HFFc6 (cell line): ENCODE data around the gene EMX1. TPM values are rescaled to one million over a fixed set of nuclear protein-coding genes. Genes with fewer than 3 reads are reported as not detected.
A peak's percentile ranks its signal among the peaks of the same experiment; 100 is the strongest.

Experiments used
- DNase-seq: peaks from one replicate; pipeline ENCODE4 v3.0.0-alpha.2; 2018
- H3K27ac Mint-ChIP-seq: 2 replicates; pipeline ENCODE4 v1.8.0; 2020; ENCODE audit warnings: mild to moderate bottlenecking, mixed read lengths
- H3K27me3 Mint-ChIP-seq: 2 replicates; pipeline ENCODE4 v1.8.0; 2021; ENCODE audit warnings: mild to moderate bottlenecking, moderate library complexity, mixed read lengths; ENCODE audit not compliant: insufficient read depth
- H3K36me3 Mint-ChIP-seq: 2 replicates; pipeline ENCODE4 v1.8.0; 2021; ENCODE audit warnings: low read depth, mixed read lengths
- H3K4me1 Mint-ChIP-seq: 2 replicates; pipeline ENCODE4 v1.8.0; 2020; ENCODE audit warnings: low read depth, mixed read lengths
- H3K4me3 Mint-ChIP-seq: 2 replicates; pipeline ENCODE4 v1.8.0; 2020; ENCODE audit warnings: mild to moderate bottlenecking, moderate library complexity, mixed read lengths
- H3K9me3 Mint-ChIP-seq: 2 replicates; pipeline ENCODE4 v1.8.0; 2020; ENCODE audit warnings: mild to moderate bottlenecking, mixed read lengths
- CTCF ChIP-seq: fragments of 200-600 bp; sonication (generic); IDR thresholded peaks from 2 replicates; pipeline ENCODE4 v1.5.0; 2021; ENCODE audit warnings: antibody characterized with exemption, mild to moderate bottlenecking
- total RNA-seq, 6 experiments: library from RNA; stranded (reverse); fragmentation: NEBNext Ultra II Directional; extraction: Animal tissue kit (Norgen Biotek cat#: 25700); gene quantifications; 2 replicates in 1 of 6; 3 replicates in 5 of 6; pipeline ENCODE4 v1.2.3, GENCODE V29; 2021

Gene EMX1
- total RNA-seq, 6 experiments from 2014 or later, result not detected

- Mint-ChIP-seq H3K4me1 (peaks cover 42% of the 10 kb centered on the region), H3K27ac (no peak overlapping the region), H3K36me3 (no peaks in the 10 kb centered on the region), H3K9me3 (no peaks in the 10 kb centered on the region), H3K27me3 (peaks cover 9% of the 10 kb centered on the region), H3K4me3 (no peak overlapping the region)
- TF ChIP-seq CTCF, result peak; percentile 85
- DNase-seq, result peak; percentile 71
Observed at GRCh38 chr2:72892506-72893173, 24.7 kb upstream of the EMX1 start.

- Mint-ChIP-seq H3K36me3 (no peaks in the 10 kb centered on the region), H3K27ac (no peak overlapping the region), H3K4me3 (no peak overlapping the region), H3K27me3 (peaks cover 7% of the 10 kb centered on the region), H3K9me3 (no peaks in the 10 kb centered on the region), H3K4me1 (peaks cover 34% of the 10 kb centered on the region)
- DNase-seq, result peak; percentile 68
- peak; percentile 85 for TF ChIP-seq CTCF
Observed at GRCh38 chr2:72893594-72894319, 23.6 kb upstream of the EMX1 start.

- Mint-ChIP-seq H3K27me3 (peaks cover 7% of the 10 kb centered on the region), H3K9me3 (no peaks in the 10 kb centered on the region), H3K27ac (no peak overlapping the region), H3K36me3 (no peaks in the 10 kb centered on the region), H3K4me3 (no peak overlapping the region), H3K4me1 (peaks cover 31% of the 10 kb centered on the region)
- TF ChIP-seq CTCF, result no peak
- DNase-seq, result no peak
Observed at GRCh38 chr2:72894514-72894913, 22.8 kb upstream of the EMX1 start.

- H3K36me3 Mint-ChIP-seq, result no peaks in the 10 kb centered on the region
- H3K27me3 Mint-ChIP-seq, result peaks cover 5% of the 10 kb centered on the region
Observed at GRCh38 chr2:72895154-72895553, 22.2 kb upstream of the EMX1 start.

GRCh38 chr2:72895759-72896281, 21.5 kb upstream of the EMX1 start:
- peak; percentile 50 for DNase-seq
- Mint-ChIP-seq H3K9me3 (no peaks in the 10 kb centered on the region), H3K4me1 (peaks cover 28% of the 10 kb centered on the region)

More at GRCh38 chr2:72895154-72895553, 22.2 kb upstream of the EMX1 start:
- peaks cover 31% of the 10 kb centered on the region for H3K4me1 Mint-ChIP-seq
- no peaks in the 10 kb centered on the region for H3K9me3 Mint-ChIP-seq
- no peak for DNase-seq
- no peak overlapping the region for H3K27ac Mint-ChIP-seq
- H3K4me3 Mint-ChIP-seq, result peak overlapping the region; percentile 39
- no peak for TF ChIP-seq CTCF

More at GRCh38 chr2:72895759-72896281, 21.5 kb upstream of the EMX1 start:
- Mint-ChIP-seq H3K36me3 (no peaks in the 10 kb centered on the region), H3K4me3 (peak overlapping the region; percentile 39), H3K27me3 (peaks cover 9% of the 10 kb centered on the region), H3K27ac (no peak overlapping the region)
- no peak for TF ChIP-seq CTCF
